Tibial artery (tissue), 4 donors: ENCODE results near the gene CNKSR1.
A peak's percentile ranks its signal among the peaks of the same experiment; 100 is the strongest.

Experiments used
- DNase-seq, 2 donors: peaks; one replicate each; pipeline ENCODE4 v3.0.0-alpha.2; 2019
- H3K27ac ChIP-seq, 2 donors: fragments of 200-600 bp; sonication (generic) in 1 of 2; 1 replicate in 1 of 2; 2 replicates in 1 of 2; pipeline ENCODE4 v1.5.1; 2018 to 2019; ENCODE audit warnings: mild to moderate bottlenecking in 1 of 2
- H3K27me3 ChIP-seq, 2 donors: fragments of 200-600 bp; sonication (generic) in 1 of 2; one replicate each; pipeline versions ENCODE4 v1.5.1 to v1.6.0; 2016 to 2019
- H3K36me3 ChIP-seq, 3 donors: fragments of 200-600 bp; sonication (generic) in 2 of 3; one replicate each; pipeline ENCODE4 v1.5.1; 2016 to 2019; ENCODE audit warnings: mild to moderate bottlenecking in 2 of 3
- H3K4me1 ChIP-seq, 4 donors: fragments of 200-600 bp; sonication (generic) in 2 of 4; 1 replicate in 3 of 4; 2 replicates in 1 of 4; pipeline ENCODE4 v1.5.1; 2016 to 2019
- H3K4me3 ChIP-seq, 2 donors: fragments of 200-600 bp; sonication (generic) in 1 of 2; 1 replicate in 1 of 2; 2 replicates in 1 of 2; pipeline ENCODE4 v1.5.1; 2018 to 2019; ENCODE audit warnings: mild to moderate bottlenecking in 2 of 2
- H3K9me3 ChIP-seq, 3 donors: fragments of 200-600 bp; sonication (generic) in 1 of 3; one replicate each; pipeline ENCODE4 v1.5.1; 2016 to 2019
- CTCF ChIP-seq, 2 experiments: fragments of 200-600 bp in 1 of 2; fragments of 450-650 bp in 1 of 2; IDR thresholded peaks; one replicate each; pipeline ENCODE4 v1.5.1; 2017 to 2019; ENCODE audit warnings: antibody characterized with exemption in 2 of 2, mild to moderate bottlenecking in 1 of 2, moderate library complexity in 1 of 2
- intact Hi-C: fragments of 100-400 bp; cut with DNase I; formaldehyde crosslinking; loops from one replicate; pipeline ENCODE4 v1.15.0; 2023; ENCODE audit warnings: low total_unique reads

Gene CNKSR1

GRCh38 chr1:26161415-26162219, 15.7 kb upstream of the CNKSR1 start:
- intact Hi-C loops = loop anchor here (5.0 kb wide), 1 partner anchor 49 kb away; the partner anchor contains the start of gene PDIK1L
- peaks cover 0 to 28% (median 20%) of the 10 kb centered on the region in 4 donors for H3K4me1 ChIP-seq
- peak overlapping the region; percentile 52 to 63 for H3K4me3 ChIP-seq
- peak overlapping the region in 1 of 2 donors; percentile 51 for H3K27ac ChIP-seq
- no peaks in the 10 kb centered on the region for H3K9me3 ChIP-seq
- H3K27me3 ChIP-seq = peaks cover 0 to 35% of the 10 kb centered on the region in 2 donors
- DNase-seq = peak; percentile 30 to 77
- H3K36me3 ChIP-seq = no peaks in the 10 kb centered on the region
- peak in 1 of 2 experiments; percentile 14 for TF ChIP-seq CTCF (IDR thresholded peaks at IDR 0.05)

- no peak for DNase-seq
- intact Hi-C loops = loop anchor here (5.0 kb wide), 1 partner anchor 50 kb away; the partner anchor contains the start of gene PDIK1L
- H3K4me3 ChIP-seq = peak overlapping the region; percentile 52 to 63
- no peaks in the 10 kb centered on the region for H3K9me3 ChIP-seq
- no peaks in the 10 kb centered on the region for H3K36me3 ChIP-seq
- peaks cover 0 to 28% (median 20%) of the 10 kb centered on the region in 4 donors for H3K4me1 ChIP-seq
- no peak for TF ChIP-seq CTCF (IDR thresholded peaks at IDR 0.05)
- peak overlapping the region in 1 of 2 donors; percentile 43 for H3K27ac ChIP-seq
- peaks cover 0 to 28% of the 10 kb centered on the region in 2 donors for H3K27me3 ChIP-seq
Measured at GRCh38 chr1:26162220-26162709, 15.0 kb upstream of the CNKSR1 start.

GRCh38 chr1:26163684-26164035, 13.6 kb upstream of the CNKSR1 start:
- intact Hi-C loops = loop anchor here (5.0 kb wide), 1 partner anchor 51 kb away; the partner anchor contains the start of gene PDIK1L
- Histone ChIP-seq H3K27me3 (peaks cover 0 to 14% of the 10 kb centered on the region in 2 donors), H3K36me3 (no peaks in the 10 kb centered on the region), H3K27ac (no peak overlapping the region), H3K9me3 (no peaks in the 10 kb centered on the region), H3K4me1 (peaks cover 0 to 28% (median 20%) of the 10 kb centered on the region in 4 donors), H3K4me3 (peak overlapping the region; percentile 44 to 59)
- DNase-seq = no peak
- no peak for TF ChIP-seq CTCF (IDR thresholded peaks at IDR 0.05)

- TF ChIP-seq CTCF (IDR thresholded peaks at IDR 0.05) = peak; percentile 49 to 70
- no peaks in the 10 kb centered on the region for H3K9me3 ChIP-seq
- peak overlapping the region; percentile 44 to 59 for H3K4me3 ChIP-seq
- peak overlapping the region; percentile 26 to 52 for H3K27ac ChIP-seq
- intact Hi-C loops = loop anchor here (5.0 kb wide), 1 partner anchor 52 kb away; the partner anchor contains the start of gene PDIK1L
- no peak for DNase-seq
- peaks cover 0 to 28% (median 21%) of the 10 kb centered on the region in 4 donors for H3K4me1 ChIP-seq
- peaks cover 0 to 10% of the 10 kb centered on the region in 2 donors for H3K27me3 ChIP-seq
- H3K36me3 ChIP-seq = no peaks in the 10 kb centered on the region
Measured at GRCh38 chr1:26164036-26164860, 13.0 kb upstream of the CNKSR1 start.
